GM23338 (cell line): ENCODE measurements around the gene ULK4.

Experiments
- CREB1 ChIP-seq: fragments of 250-450 bp; sonication (Bioruptor Pico); IDR thresholded peaks from 2 replicates; pipeline ENCODE4 v1.5.0; 2020; ENCODE audit warnings: low read depth, mild to moderate bottlenecking, moderate library complexity
- EZH2 ChIP-seq: fragments of 200-600 bp; sonication (generic); IDR thresholded peaks from one replicate; pipeline ENCODE4 v1.8.0; 2017; ENCODE audit warnings: antibody characterized with exemption, mild to moderate bottlenecking, low read depth; ENCODE audit not compliant: unreplicated experiment
- POLR2AphosphoS5 ChIP-seq: IDR thresholded peaks from 2 replicates; pipeline ENCODE4 v1.6.1; 2016; ENCODE audit warnings: antibody characterized with exemption, low read depth
- STAT1 ChIP-seq: IDR thresholded peaks from one replicate; pipeline ENCODE4 v1.6.1; 2016; ENCODE audit warnings: antibody characterized with exemption; ENCODE audit not compliant: unreplicated experiment
- ZNF114 ChIP-seq: fragments of 250-450 bp; sonication (Bioruptor Pico); IDR thresholded peaks from 2 replicates; pipeline ENCODE4 v1.5.0; 2020; ENCODE audit warnings: mild to moderate bottlenecking, moderate library complexity
- TF ChIP-seq, protein P1 (sequence below): IDR thresholded peaks from one replicate; pipeline ENCODE4 v1.6.1; 2018; ENCODE audit warnings: antibody characterized with exemption; ENCODE audit not compliant: unreplicated experiment
- TF ChIP-seq, protein P2 (sequence below), 2 experiments: fragments of 200-600 bp in 1 of 2; sonication (generic) in 1 of 2; conservative IDR thresholded peaks; 2 replicates each; pipeline versions ENCODE4 v1.5.1 to v1.6.1; 2016 to 2017; ENCODE audit warnings: antibody characterized with exemption in 2 of 2, low read depth in 2 of 2, mild to moderate bottlenecking in 2 of 2, moderate library complexity in 1 of 2

DNA sequence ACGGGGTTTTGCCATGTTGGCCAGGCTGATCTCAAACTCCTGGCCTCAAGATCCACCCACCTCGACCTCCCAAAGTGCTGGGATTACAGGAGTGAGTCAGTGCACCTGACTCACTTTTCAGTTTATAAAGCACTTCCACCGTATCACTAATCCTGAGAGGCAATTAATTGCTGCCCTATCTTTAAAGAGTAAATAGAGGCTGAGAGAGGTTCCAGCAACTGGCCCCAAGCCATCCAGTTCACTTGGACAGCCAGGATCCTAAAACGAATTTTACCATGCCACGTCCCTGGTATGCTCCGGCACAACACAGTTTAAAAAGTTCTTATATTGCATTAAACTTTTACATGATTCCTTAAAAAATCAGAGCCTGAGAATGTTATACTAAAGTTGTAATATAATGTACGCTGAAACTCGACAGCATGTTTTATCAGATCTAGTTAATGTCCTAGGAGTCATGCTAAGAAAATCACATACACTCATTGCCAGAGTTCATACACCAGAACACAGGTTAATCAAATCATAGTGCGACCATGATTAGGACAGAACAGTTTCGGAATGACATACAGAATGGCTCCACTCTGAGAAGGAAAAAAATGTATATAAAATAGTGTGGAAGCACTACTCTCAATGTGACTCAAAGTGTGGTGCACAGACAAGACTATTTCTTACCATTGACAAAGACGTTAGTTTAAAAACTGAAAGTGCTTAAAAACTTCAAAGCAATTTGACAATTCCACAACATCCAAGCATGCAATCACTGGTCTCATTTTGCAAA lies 125.4 kb downstream of the ULK4 start:
- no peak for TF ChIP-seq POLR2AphosphoS5
- TF ChIP-seq, protein P1, sequence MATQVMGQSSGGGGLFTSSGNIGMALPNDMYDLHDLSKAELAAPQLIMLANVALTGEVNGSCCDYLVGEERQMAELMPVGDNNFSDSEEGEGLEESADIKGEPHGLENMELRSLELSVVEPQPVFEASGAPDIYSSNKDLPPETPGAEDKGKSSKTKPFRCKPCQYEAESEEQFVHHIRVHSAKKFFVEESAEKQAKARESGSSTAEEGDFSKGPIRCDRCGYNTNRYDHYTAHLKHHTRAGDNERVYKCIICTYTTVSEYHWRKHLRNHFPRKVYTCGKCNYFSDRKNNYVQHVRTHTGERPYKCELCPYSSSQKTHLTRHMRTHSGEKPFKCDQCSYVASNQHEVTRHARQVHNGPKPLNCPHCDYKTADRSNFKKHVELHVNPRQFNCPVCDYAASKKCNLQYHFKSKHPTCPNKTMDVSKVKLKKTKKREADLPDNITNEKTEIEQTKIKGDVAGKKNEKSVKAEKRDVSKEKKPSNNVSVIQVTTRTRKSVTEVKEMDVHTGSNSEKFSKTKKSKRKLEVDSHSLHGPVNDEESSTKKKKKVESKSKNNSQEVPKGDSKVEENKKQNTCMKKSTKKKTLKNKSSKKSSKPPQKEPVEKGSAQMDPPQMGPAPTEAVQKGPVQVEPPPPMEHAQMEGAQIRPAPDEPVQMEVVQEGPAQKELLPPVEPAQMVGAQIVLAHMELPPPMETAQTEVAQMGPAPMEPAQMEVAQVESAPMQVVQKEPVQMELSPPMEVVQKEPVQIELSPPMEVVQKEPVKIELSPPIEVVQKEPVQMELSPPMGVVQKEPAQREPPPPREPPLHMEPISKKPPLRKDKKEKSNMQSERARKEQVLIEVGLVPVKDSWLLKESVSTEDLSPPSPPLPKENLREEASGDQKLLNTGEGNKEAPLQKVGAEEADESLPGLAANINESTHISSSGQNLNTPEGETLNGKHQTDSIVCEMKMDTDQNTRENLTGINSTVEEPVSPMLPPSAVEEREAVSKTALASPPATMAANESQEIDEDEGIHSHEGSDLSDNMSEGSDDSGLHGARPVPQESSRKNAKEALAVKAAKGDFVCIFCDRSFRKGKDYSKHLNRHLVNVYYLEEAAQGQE, result no peak
- no peak for TF ChIP-seq EZH2
- TF ChIP-seq, protein P2, sequence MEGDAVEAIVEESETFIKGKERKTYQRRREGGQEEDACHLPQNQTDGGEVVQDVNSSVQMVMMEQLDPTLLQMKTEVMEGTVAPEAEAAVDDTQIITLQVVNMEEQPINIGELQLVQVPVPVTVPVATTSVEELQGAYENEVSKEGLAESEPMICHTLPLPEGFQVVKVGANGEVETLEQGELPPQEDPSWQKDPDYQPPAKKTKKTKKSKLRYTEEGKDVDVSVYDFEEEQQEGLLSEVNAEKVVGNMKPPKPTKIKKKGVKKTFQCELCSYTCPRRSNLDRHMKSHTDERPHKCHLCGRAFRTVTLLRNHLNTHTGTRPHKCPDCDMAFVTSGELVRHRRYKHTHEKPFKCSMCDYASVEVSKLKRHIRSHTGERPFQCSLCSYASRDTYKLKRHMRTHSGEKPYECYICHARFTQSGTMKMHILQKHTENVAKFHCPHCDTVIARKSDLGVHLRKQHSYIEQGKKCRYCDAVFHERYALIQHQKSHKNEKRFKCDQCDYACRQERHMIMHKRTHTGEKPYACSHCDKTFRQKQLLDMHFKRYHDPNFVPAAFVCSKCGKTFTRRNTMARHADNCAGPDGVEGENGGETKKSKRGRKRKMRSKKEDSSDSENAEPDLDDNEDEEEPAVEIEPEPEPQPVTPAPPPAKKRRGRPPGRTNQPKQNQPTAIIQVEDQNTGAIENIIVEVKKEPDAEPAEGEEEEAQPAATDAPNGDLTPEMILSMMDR (conservative IDR thresholded peaks at IDR 0.05; ENCODE audit: low read depth in 2 of 2), result no peak
- no peak for TF ChIP-seq CREB1 (CRISPR knock-in tag)
- TF ChIP-seq ZNF114 (CRISPR knock-in tag), result no peak
- no peak for TF ChIP-seq STAT1
